GM19467 (cell line): ENCODE measurements around the gene RPL38.

Experiments used
- ATAC-seq: cut with Tn5 transposase; IDR thresholded peaks from one replicate; pipeline ENCODE4 v1.9.1; 2021; ENCODE audit warnings: mild to moderate bottlenecking, moderate library complexity; ENCODE audit not compliant: unreplicated experiment

The RPL38 gene

GRCh38 chr17:74203439-74204240 is at the start of gene RPL38:
RPL38 (plus strand) TSS chr17:74203678; CDS start chr17:74203956, 278 bp downstream.
- peak; percentile 46 for ATAC-seq

- ATAC-seq = no peak
Measured at GRCh38 chr17:74153821-74154430, 49.6 kb upstream of the RPL38 start.

- no peak for ATAC-seq
Measured at GRCh38 chr17:74156878-74157277, 46.6 kb upstream of the RPL38 start.

GRCh38 chr17:74157366-74157765 is 46.1 kb upstream of the RPL38 start:
- no peak for ATAC-seq

GRCh38 chr17:74158761-74159160 is 44.7 kb upstream of the RPL38 start:
- no peak for ATAC-seq

GRCh38 chr17:74159226-74159840 is 44.1 kb upstream of the RPL38 start:
- no peak for ATAC-seq

GRCh38 chr17:74160656-74161502 is 42.6 kb upstream of the RPL38 start:
- ATAC-seq = no peak

GRCh38 chr17:74161503-74161875 is 42.0 kb upstream of the RPL38 start:
- no peak for ATAC-seq

GRCh38 chr17:74163271-74163821 is 40.1 kb upstream of the RPL38 start:
- ATAC-seq = no peak

GRCh38 chr17:74163836-74164235 is 39.6 kb upstream of the RPL38 start:
- ATAC-seq = no peak

GRCh38 chr17:74164446-74165045 is 38.9 kb upstream of the RPL38 start:
- ATAC-seq = no peak

- no peak for ATAC-seq
Measured at GRCh38 chr17:74165797-74166365, 37.6 kb upstream of the RPL38 start.

- ATAC-seq = no peak
Measured at GRCh38 chr17:74170924-74171323, 32.6 kb upstream of the RPL38 start.

- ATAC-seq = no peak
Measured at GRCh38 chr17:74172700-74173099, 30.8 kb upstream of the RPL38 start.

- ATAC-seq = no peak
Measured at GRCh38 chr17:74176546-74177001, 26.9 kb upstream of the RPL38 start.

GRCh38 chr17:74177018-74177450 is 26.4 kb upstream of the RPL38 start:
- no peak for ATAC-seq

- no peak for ATAC-seq
Measured at GRCh38 chr17:74179576-74179975, 23.9 kb upstream of the RPL38 start.

- no peak for ATAC-seq
Measured at GRCh38 chr17:74180336-74180735, 23.1 kb upstream of the RPL38 start.

- no peak for ATAC-seq
Measured at GRCh38 chr17:74181341-74181740, 22.1 kb upstream of the RPL38 start.
